ENCODE results near the gene ZFHX3. TPM values are rescaled to one million over a fixed set of nuclear protein-coding genes. Genes with fewer than 3 reads are reported as not detected.

ZFHX3 gene
- total RNA-seq, 3 donors from 2014 or later = 13.8 to 36.0 (median 15.5) TPM

GRCh38 chr16:72948238-72948829, 99.6 kb downstream of the ZFHX3 start:
- intact Hi-C loops (cut with DNase I, micrococcal nuclease) = no loop called here
- Histone ChIP-seq H3K9me3 (no peaks in the 10 kb centered on the region), H3K4me1 (ENCODE audit: low read depth) (no peaks in the 10 kb centered on the region), H3K36me3 (ENCODE audit: low read depth) (no peaks in the 10 kb centered on the region), H3K4me3 (no peak overlapping the region)
- DNase-seq = no peak
- no peak for TF ChIP-seq CTCF (IDR thresholded peaks at IDR 0.05)
- ATAC-seq = no peak

- Histone ChIP-seq H3K36me3 (ENCODE audit: low read depth) (no peaks in the 10 kb centered on the region), H3K4me3 (no peak overlapping the region), H3K9me3 (no peaks in the 10 kb centered on the region), H3K4me1 (ENCODE audit: low read depth) (no peaks in the 10 kb centered on the region)
- DNase-seq (no peak), ATAC-seq (peak; percentile 32)
- TF ChIP-seq CTCF (IDR thresholded peaks at IDR 0.05) = no peak
- intact Hi-C loops (cut with DNase I, micrococcal nuclease) = no loop called here
These were observed 100.3 kb downstream of the ZFHX3 start for GRCh38 chr16:72947379-72948237.

- intact Hi-C loops (cut with DNase I, micrococcal nuclease) = no loop called here
- Histone ChIP-seq H3K36me3 (ENCODE audit: low read depth) (no peaks in the 10 kb centered on the region), H3K4me1 (ENCODE audit: low read depth) (no peaks in the 10 kb centered on the region), H3K9me3 (no peaks in the 10 kb centered on the region), H3K4me3 (no peak overlapping the region)
- peak; percentile 26 for ATAC-seq
- TF ChIP-seq CTCF (IDR thresholded peaks at IDR 0.05) = no peak
- no peak for DNase-seq
These were observed 101.3 kb downstream of the ZFHX3 start for GRCh38 chr16:72946474-72947194.

GRCh38 chr16:72946063-72946462, 101.9 kb downstream of the ZFHX3 start:
- H3K9me3 ChIP-seq = no peaks in the 10 kb centered on the region
- intact Hi-C loops (cut with DNase I, micrococcal nuclease) = no loop called here
- ATAC-seq (no peak), DNase-seq (no peak)
- H3K36me3 ChIP-seq (ENCODE audit: low read depth) = no peaks in the 10 kb centered on the region
- H3K4me1 ChIP-seq (ENCODE audit: low read depth) = no peaks in the 10 kb centered on the region
- TF ChIP-seq CTCF (IDR thresholded peaks at IDR 0.05) = no peak
- no peak overlapping the region for H3K4me3 ChIP-seq

GRCh38 chr16:72945611-72946010, 102.3 kb downstream of the ZFHX3 start:
- H3K4me3 ChIP-seq = no peak overlapping the region
- H3K9me3 ChIP-seq = no peaks in the 10 kb centered on the region
- H3K4me1 ChIP-seq (ENCODE audit: low read depth) = no peaks in the 10 kb centered on the region
- TF ChIP-seq CTCF (IDR thresholded peaks at IDR 0.05) = no peak
- H3K36me3 ChIP-seq (ENCODE audit: low read depth) = no peaks in the 10 kb centered on the region
- DNase-seq (no peak), ATAC-seq (no peak)
- intact Hi-C loops (cut with DNase I, micrococcal nuclease) = no loop called here

Measured in mucosa of descending colon (tissue), 3 donors.